ENCODE results near the gene TNP1.

TNP1 gene

GRCh38 chr2:216875862-216876261 is 16.0 kb upstream of the TNP1 start:
- no peak for DNase-seq (ENCODE audit: low read depth in 2 of 2)

DNA sequence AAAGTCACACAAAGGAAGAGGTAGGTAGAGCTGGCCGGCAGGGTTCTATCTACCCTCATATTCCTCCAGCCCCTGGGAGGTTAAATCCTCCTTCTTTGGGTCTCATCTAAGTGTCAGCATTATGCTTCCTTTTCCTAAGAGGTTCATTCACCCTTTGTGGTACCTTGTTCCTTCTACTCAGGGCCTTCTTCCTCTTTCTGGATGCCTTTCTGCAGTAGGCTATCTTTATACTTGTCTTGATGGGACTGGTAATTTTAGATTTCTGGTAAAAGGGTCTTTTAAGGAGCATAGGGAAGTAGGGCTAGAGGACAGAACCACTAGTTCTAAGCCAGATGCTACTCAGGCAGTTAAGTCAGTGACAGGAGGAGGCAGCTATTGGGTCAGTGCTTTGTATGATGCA is 13.7 kb upstream of the TNP1 start:
- no peak for DNase-seq (ENCODE audit: low read depth in 2 of 2)

GRCh38 chr2:216872624-216873023 is 12.8 kb upstream of the TNP1 start:
- DNase-seq (ENCODE audit: low read depth in 2 of 2), result no peak

- no peak for DNase-seq (ENCODE audit: low read depth in 2 of 2)
These were observed 12.2 kb upstream of the TNP1 start for GRCh38 chr2:216872040-216872439.

GRCh38 chr2:216871333-216871934 is 11.6 kb upstream of the TNP1 start:
- no peak for DNase-seq (ENCODE audit: low read depth in 2 of 2)

DNA sequence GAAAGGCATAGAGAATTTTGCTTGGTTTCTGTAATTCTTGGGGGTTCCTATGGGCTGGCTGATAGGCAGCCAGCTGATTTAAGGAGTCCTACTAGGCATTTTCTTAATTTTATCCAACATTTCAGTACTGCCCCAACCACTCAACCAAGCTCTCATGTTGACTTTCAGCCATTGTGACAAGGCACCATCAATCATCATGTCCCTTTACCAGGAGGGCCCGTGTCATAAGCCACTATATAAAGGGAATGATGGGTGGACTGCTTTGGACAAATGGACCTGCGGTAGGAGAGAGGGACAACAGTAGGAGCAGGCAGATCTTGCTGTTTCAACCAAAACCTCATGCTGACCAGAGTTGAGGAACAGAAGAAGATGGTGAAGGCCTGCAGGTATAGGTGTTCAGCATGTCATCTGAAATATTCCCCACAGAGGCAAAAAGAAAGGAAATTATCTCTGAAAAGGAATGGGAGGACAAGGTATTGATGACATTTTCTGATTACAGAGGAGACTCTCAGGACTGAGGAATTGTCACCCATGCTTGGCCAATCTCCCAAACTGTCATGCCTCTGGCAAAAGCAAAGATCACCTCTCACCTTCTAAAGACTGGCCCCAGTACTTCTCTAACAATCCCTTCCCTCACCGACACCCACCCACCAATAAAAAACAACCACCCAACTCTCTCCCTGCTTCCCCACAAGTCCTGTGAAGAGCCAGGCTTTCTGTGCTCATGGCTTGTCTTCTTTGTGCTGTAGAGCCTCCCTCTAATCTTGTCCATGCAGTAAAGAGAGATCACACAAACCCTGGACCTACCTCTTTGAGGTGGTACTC is 10.9 kb upstream of the TNP1 start:
- DNase-seq (ENCODE audit: low read depth in 2 of 2), result no peak

GRCh38 chr2:216866515-216867095 is 6.7 kb upstream of the TNP1 start:
- no peak for DNase-seq (ENCODE audit: low read depth in 2 of 2)

- DNase-seq (ENCODE audit: low read depth in 2 of 2), result no peak
These were observed 5.8 kb upstream of the TNP1 start for GRCh38 chr2:216865658-216866057.

DNA sequence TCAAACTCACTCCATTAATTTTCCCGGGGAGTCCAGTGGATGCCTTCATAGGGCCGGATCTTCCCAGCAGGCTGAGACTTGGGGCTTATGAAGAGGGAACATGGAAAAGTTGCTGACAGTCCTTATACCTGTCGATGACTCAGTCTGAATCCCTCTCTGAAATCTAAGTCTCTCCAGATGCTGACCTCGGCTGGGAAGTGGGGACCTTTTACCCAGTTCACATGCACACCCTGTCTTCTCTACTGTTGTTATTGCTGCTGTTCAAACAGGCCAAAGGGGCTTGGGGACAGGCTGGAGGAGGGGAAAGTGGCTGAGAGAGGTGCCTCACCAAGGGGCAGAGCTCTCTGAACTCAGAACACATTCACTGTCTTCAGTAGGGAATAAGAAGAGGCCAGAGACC is 4.1 kb upstream of the TNP1 start:
- no peak for DNase-seq (ENCODE audit: low read depth in 2 of 2)

DNA sequence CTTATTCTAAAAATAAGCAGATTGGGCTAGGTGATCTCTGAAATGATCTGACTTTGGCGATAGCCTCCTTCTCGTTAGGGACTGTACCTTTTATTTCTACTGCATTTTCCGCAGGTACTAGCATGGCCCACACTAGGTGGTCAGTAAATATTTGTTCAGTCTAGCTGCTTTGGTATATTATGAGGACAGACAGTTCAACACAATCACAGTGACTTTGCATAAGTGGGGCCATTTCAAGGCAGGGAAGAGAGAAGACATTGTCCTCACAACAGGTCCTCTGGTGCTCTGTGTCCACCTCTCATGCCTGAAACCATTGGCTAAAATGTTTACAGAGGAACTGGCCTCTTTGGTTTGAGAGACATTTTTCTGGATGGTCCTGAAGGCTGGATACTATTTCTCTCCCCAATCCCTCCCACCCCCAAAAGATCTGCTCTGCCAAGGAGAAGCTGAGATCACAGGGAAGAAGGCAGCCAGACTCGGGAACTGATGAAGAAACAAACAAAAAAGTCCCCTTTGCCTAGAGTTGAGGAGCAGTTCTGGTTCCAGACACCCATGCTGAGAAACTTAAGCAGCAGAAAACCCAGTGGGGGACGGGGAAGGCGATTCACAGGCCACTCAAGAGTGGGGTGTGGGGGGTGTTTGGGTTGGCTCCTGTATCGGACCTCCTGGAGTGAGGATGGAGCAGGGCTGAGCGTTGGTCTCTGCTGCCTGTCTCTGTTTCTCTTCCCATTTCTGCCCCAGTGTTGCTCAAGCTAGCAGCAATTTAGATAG is 2.9 kb upstream of the TNP1 start:
- no peak for DNase-seq (ENCODE audit: low read depth in 2 of 2)

- DNase-seq (ENCODE audit: low read depth in 2 of 2), result no peak
These were observed 718 bp upstream of the TNP1 start for GRCh38 chr2:216860426-216861137.

DNA sequence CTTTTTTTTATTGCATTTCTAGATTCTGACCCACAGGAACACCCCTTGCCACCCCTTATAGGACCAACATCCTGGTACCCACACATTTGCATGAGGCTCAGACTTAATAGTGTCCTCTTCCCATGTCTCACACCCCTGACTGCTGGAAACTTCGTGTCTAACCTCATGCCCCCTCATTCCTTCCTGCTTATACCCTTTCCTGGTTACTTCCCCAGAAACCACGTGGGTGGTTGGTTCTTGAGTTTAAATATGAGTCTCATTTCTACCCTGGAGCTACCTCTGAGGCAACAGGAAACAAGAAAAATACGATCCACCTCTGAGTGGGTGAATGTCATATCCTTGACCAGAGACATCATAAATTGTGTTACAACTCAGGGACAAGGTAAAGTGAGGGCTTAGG is 1.6 kb downstream of the TNP1 start:
- DNase-seq (ENCODE audit: low read depth in 2 of 2), result no peak

GRCh38 chr2:216857131-216857550 is 2.7 kb downstream of the TNP1 start:
- no peak for DNase-seq (ENCODE audit: low read depth in 2 of 2)

- no peak for DNase-seq (ENCODE audit: low read depth in 2 of 2)
These were observed 3.3 kb downstream of the TNP1 start for GRCh38 chr2:216856406-216857065.

- DNase-seq (ENCODE audit: low read depth in 2 of 2), result no peak
These were observed 4.3 kb downstream of the TNP1 start for GRCh38 chr2:216855605-216856004.

DNA sequence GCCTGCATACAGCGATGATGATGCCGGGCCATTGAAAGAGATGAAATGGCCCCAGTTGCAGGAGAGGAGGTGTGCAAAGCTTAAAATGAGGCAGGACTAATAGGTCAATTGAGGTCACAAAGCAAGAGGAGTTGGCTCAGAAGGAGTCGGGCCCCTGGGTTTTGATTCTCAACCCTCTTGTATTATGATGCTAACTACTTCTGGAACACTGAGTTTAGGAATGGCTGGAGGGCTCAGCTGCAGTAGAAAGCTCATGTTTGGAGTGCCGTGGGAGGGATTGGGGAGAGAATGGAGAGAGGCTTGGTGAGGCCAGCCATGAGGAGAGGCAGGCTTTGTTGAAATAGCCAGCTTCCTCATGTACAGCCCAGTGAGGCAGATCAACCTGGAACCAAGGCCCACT is 4.8 kb downstream of the TNP1 start:
- no peak for DNase-seq (ENCODE audit: low read depth in 2 of 2)

DNA sequence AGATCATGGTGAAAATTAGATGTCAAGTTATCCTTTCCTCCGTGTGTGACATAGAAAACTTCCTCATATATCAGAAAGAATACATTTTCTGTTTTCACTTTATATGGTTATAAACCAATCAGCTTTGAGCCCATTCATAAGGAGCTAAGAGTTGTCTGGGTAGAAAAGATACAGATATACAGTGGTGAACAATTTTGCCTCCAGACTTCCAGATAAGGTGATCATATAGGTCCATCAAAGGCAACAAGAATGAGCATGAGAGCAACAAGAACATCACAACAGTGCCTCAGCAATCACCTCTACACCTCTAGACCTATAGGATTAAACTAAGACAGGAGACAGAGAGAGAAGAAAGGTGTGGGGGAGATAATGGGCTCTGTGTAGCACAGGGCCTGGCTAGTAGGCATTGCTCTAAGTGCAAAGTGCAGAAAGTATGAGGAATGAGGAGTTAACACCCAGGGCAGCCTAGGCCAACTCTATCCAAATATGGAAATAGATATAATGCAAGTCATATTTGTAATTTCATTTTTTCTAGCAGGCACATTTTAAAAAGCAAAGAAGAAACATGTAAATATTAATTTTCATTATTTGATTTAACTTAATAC is 8.3 kb downstream of the TNP1 start:
- no peak for DNase-seq (ENCODE audit: low read depth in 2 of 2)

DNA sequence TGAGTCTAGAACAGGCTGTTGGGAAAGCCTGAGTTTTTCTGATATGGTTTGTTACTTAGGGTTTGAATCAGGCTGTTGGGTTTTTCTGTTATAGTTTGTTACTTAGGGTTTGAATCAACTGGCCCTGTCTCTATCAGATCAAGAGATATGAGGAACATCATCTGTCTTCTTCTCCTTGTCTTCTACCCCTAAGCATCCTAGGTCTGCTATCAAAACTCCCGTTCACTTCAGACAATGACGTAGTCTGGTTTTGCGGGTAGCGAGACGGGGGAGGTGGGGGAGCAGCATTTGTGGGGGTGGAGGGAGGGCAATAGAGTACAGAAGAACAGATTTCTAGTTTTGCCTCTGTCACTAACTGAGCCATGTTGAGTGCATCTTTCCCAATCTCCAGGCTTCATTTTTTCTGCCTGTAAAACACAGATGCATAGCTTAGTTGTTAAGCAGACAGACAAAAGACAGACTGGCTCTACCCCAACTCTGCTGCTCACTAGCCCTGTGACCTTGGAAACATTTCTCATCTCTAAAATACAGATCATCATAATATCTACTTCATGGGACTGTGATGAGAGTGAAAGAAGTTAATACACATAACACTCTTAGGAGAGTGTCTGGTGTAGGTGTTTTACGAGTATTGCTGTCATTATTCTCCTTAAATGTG is 9.1 kb downstream of the TNP1 start:
- no peak for DNase-seq (ENCODE audit: low read depth in 2 of 2)

DNA sequence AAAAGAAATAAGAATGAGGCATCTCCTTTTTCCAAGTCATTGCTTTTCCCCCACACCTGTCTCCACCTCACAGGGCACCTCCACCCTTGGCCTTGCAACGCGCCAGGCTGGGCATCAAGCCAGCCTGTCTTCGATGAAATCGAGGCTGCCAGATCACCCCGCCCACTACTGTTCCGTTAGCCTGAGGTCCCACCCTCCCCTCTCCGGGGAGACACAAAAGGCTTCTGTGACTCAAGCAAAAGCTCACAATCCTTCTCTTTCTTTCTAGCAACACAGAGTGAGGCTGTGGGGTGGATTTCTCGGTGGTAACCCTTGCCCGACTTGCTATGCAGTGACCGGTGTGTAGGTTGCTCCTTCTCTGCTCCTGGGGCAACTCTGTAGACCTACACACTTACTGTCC is 9.9 kb downstream of the TNP1 start:
- DNase-seq (ENCODE audit: low read depth in 2 of 2), result peak in 1 of 2 experiments; percentile 9

GRCh38 chr2:216845426-216845825 is 14.4 kb downstream of the TNP1 start:
- DNase-seq (ENCODE audit: low read depth in 2 of 2), result no peak

Measured in stimulated activated CD4-positive, alpha-beta T cell treated with anti-CD3 and anti-CD28 coated beads, Interleukin-12 subunit alpha, Interleukin-12 subunit beta, amount 100 ng/mL, for 24 hours (primary cell).